K562 (cell line): ENCODE measurements around the gene COMTD1. TPM values are rescaled to one million over a fixed set of nuclear protein-coding genes. Genes with fewer than 3 reads are reported as not detected.

Experiments used
- ARID2 ChIP-seq: fragments of 450-650 bp; IDR thresholded peaks from 2 replicates; pipeline ENCODE4 v1.6.1; 2017; ENCODE audit warnings: antibody characterized with exemption, mild to moderate bottlenecking
- GATAD2B ChIP-seq: fragments of 450-650 bp; IDR thresholded peaks from 2 replicates; pipeline ENCODE4 v1.6.1; 2017; ENCODE audit warnings: mild to moderate bottlenecking, borderline replicate concordance
- KLF6 ChIP-seq: fragments of 250-450 bp; sonication (Bioruptor Pico); IDR thresholded peaks from 2 replicates; pipeline ENCODE4 v1.4.0; 2020; ENCODE audit warnings: mild to moderate bottlenecking, moderate library complexity, borderline replicate concordance
- POLR3G ChIP-seq: IDR thresholded peaks from 2 replicates; pipeline ENCODE4 v1.6.1; 2011; ENCODE audit not compliant: insufficient read length, insufficient replicate concordance; ENCODE audit errors: extremely low read depth
- RBM22 ChIP-seq: fragments of 200-400 bp; formaldehyde crosslinking; IDR thresholded peaks from 2 replicates; pipeline ENCODE4 v1.6.1; 2018; ENCODE audit warnings: low read length, low read depth; ENCODE audit not compliant: poor library complexity, severe bottlenecking
- SRSF3 ChIP-seq: fragments of 200-400 bp; formaldehyde crosslinking; IDR thresholded peaks from 2 replicates; pipeline ENCODE4 v1.6.1; 2016; ENCODE audit warnings: mild to moderate bottlenecking, low read length, moderate library complexity; ENCODE audit not compliant: insufficient read depth
- ZBED1 ChIP-seq: IDR thresholded peaks from 2 replicates; pipeline ENCODE4 v1.6.1; 2014
- ZNF12 ChIP-seq: sonication (generic); formaldehyde crosslinking; IDR thresholded peaks from 2 replicates; pipeline ENCODE4 v1.4.0; 2020; ENCODE audit warnings: mild to moderate bottlenecking, missing genetic modification reagents
- polyA plus RNA-seq, 8 experiments: library from polyadenylated mRNA; depleted of rRNA in 4 of 8; stranded (reverse) in 5 of 8; unstranded in 3 of 8; fragments of >200 nt; fragmentation: Nextera tagmentation in 2 of 8; fragmentation: Illumina TruSeq in 1 of 8; extraction: Ambion mirVana in 2 of 8; extraction: Trizol in 1 of 8; gene quantifications; 2 replicates each; pipeline versions ENCODE4 v1.2.1 to v1.2.3, GENCODE V29; 2011 to 2014; ENCODE audit warnings: inconsistent platforms in 1 of 8, missing spikeins in 1 of 8
- total RNA-seq, 7 experiments: library from RNA; depleted of rRNA in 6 of 7; stranded (reverse); fragments of >200 nt in 6 of 7; fragmentation: Illumina TruSeq in 2 of 7; extraction: Trizol in 2 of 7; gene quantifications; 2 replicates each; pipeline versions ENCODE4 v1.2.1 to v1.2.3, GENCODE V29; 2011 to 2021; ENCODE audit warnings: low replicate concordance in 1 of 7
- TF ChIP-seq, protein P1 (sequence below): sonication (generic); formaldehyde crosslinking; IDR thresholded peaks from 2 replicates; pipeline ENCODE4 v1.8.0; 2022; ENCODE audit warnings: mild to moderate bottlenecking, missing genetic modification reagents
- TF ChIP-seq, protein P2 (sequence below): fragments of 450-650 bp; IDR thresholded peaks from 2 replicates; pipeline ENCODE4 v1.6.1; 2017; ENCODE audit warnings: mild to moderate bottlenecking, moderate library complexity
- TF ChIP-seq, protein P3 (sequence below): fragments of 450-650 bp; IDR thresholded peaks from 2 replicates; pipeline ENCODE4 v1.6.1; 2016; ENCODE audit warnings: borderline replicate concordance

Gene COMTD1
- total and polyA plus RNA-seq, 9 of the 15 experiments (the other 6 are each of a cell fraction or from before 2014, with no cell fraction given) = 0.41 to 112 (median 13.7) TPM

DNA sequence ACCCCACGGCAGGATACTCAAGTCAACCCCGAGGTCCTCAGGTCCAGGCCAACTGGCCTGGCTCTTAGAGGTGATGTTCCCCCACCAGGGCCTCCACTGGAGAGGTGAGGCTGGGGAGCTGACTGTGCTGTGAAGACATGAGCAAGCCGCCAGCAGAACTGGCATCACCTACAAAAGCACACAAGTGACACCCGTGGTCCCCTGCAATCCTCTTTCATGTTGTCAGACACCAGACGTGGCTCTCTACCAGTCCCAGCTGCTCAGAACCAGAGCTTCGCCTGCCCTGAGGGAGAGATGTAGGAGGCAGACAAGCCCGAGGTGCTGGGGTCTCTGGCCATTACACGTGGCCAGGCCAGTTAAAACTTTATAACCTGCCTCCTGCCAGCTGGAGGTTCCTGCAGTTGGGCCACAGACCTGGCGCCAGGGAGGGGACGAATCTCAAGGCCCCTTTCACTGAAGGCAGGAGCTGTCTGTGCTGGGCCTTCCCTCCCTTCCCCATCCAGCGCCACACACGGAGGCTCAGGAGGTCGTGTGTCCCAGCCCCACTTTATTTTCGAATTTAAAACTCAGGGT lies 2.2 kb downstream of the COMTD1 start (continued):
- TF ChIP-seq, protein P1, sequence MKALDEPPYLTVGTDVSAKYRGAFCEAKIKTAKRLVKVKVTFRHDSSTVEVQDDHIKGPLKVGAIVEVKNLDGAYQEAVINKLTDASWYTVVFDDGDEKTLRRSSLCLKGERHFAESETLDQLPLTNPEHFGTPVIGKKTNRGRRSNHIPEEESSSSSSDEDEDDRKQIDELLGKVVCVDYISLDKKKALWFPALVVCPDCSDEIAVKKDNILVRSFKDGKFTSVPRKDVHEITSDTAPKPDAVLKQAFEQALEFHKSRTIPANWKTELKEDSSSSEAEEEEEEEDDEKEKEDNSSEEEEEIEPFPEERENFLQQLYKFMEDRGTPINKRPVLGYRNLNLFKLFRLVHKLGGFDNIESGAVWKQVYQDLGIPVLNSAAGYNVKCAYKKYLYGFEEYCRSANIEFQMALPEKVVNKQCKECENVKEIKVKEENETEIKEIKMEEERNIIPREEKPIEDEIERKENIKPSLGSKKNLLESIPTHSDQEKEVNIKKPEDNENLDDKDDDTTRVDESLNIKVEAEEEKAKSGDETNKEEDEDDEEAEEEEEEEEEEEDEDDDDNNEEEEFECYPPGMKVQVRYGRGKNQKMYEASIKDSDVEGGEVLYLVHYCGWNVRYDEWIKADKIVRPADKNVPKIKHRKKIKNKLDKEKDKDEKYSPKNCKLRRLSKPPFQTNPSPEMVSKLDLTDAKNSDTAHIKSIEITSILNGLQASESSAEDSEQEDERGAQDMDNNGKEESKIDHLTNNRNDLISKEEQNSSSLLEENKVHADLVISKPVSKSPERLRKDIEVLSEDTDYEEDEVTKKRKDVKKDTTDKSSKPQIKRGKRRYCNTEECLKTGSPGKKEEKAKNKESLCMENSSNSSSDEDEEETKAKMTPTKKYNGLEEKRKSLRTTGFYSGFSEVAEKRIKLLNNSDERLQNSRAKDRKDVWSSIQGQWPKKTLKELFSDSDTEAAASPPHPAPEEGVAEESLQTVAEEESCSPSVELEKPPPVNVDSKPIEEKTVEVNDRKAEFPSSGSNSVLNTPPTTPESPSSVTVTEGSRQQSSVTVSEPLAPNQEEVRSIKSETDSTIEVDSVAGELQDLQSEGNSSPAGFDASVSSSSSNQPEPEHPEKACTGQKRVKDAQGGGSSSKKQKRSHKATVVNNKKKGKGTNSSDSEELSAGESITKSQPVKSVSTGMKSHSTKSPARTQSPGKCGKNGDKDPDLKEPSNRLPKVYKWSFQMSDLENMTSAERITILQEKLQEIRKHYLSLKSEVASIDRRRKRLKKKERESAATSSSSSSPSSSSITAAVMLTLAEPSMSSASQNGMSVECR (CRISPR knock-in tag) = 0 out of 2 replicates have a peak, but pooled peaks have one; percentile 19
- TF ChIP-seq, protein P2, sequence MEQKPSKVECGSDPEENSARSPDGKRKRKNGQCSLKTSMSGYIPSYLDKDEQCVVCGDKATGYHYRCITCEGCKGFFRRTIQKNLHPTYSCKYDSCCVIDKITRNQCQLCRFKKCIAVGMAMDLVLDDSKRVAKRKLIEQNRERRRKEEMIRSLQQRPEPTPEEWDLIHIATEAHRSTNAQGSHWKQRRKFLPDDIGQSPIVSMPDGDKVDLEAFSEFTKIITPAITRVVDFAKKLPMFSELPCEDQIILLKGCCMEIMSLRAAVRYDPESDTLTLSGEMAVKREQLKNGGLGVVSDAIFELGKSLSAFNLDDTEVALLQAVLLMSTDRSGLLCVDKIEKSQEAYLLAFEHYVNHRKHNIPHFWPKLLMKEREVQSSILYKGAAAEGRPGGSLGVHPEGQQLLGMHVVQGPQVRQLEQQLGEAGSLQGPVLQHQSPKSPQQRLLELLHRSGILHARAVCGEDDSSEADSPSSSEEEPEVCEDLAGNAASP = no peak
- TF ChIP-seq POLR3G (no peak), ARID2 (no peak), ZBED1 (0 out of 2 replicates have a peak, but pooled peaks have one; percentile 22), RBM22 (peak; percentile 88), GATAD2B (no peak), SRSF3 (no peak), ZNF12 (CRISPR knock-in tag) (no peak), KLF6 (CRISPR knock-in tag) (no peak)
- TF ChIP-seq, protein P3, sequence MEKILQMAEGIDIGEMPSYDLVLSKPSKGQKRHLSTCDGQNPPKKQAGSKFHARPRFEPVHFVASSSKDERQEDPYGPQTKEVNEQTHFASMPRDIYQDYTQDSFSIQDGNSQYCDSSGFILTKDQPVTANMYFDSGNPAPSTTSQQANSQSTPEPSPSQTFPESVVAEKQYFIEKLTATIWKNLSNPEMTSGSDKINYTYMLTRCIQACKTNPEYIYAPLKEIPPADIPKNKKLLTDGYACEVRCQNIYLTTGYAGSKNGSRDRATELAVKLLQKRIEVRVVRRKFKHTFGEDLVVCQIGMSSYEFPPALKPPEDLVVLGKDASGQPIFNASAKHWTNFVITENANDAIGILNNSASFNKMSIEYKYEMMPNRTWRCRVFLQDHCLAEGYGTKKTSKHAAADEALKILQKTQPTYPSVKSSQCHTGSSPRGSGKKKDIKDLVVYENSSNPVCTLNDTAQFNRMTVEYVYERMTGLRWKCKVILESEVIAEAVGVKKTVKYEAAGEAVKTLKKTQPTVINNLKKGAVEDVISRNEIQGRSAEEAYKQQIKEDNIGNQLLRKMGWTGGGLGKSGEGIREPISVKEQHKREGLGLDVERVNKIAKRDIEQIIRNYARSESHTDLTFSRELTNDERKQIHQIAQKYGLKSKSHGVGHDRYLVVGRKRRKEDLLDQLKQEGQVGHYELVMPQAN = peak; percentile 25; the same call in 1 of the 2 replicates
